Measurements from ENCODE around the gene FANCG.
A peak's percentile ranks its signal among the peaks of the same experiment; 100 is the strongest.

FANCG gene

GRCh38 chr9:35071814-35072460 is 7.8 kb downstream of the FANCG start:
- H3K4me3 ChIP-seq, result peak overlapping the region; percentile 80 to 98 (median 91)
- peak overlapping the region; percentile 94 to 100 (median 99) for H3K27ac ChIP-seq

DNA sequence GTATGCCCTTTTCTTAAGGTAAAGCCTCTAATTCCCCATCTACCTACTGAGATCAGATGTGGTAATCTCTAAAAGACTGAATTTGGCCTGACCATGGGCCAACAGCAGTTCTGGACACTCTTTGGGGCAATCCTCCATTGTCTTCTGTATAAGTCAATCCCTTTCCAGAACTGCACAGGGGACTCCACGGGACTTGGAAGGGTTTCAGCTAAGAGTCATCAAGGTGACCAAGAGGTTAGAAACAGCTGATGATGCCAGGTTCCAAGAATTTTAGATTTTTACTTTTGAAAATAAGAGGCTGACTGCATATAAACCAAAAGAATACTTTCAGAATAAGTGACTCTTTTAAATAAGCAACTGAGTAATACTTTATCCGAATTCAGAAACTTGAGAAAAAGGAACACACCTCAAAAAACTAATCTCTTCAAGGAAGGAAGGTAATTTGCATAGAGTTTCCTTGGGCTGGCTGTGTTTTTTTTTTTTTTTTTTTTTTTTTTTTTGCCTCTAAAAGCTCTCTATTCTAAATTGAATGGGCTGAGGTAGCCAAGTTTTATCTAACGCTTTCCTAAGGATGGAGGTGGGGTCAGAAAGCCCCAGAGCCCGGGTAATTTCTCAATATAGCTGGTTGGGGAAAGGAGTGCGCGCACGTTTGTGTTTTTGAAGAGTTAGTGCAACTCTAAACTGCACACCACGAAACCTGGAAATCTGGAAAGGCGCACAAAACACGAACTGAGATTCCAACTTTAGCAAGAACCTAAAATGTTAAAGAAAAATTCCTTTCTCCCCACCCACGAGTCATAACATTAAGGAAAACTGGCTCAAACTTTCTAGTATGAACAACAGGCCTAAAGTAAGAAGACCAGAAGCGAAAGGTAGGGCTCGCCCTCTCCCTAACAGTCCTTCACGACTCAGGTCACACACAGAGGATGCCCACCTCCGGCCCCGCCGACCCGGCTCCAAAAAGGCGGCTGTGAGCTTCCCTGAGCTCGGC is 8.6 kb downstream of the FANCG start:
- Histone ChIP-seq H3K4me3 (peak overlapping the region; percentile 80 to 98 (median 91)), H3K27ac (peak overlapping the region; percentile 94 to 100 (median 99))

DNA sequence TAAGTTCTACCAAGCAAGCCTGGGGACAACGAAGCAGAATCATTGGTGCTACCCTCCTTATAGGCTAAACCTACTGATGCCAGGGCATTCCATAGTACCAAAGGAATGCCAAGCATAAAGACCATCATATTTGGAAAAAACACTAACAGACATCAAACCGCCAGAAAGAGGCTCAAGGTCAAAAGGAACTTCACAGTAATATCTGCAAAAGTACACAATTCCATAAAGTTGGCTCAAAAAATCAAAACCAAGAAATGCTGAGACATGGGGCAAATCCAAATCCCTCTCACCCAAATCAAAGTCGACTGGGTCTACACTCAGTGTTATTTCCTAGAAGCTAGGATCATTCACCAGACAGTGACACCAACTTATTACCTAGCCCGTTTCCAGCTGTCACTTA is 10.7 kb downstream of the FANCG start:
- Histone ChIP-seq H3K27ac (peak overlapping the region in 1 of 21 experiments; percentile 2), H3K4me3 (no peak overlapping the region)

GRCh38 chr9:35067056-35067455 is 12.7 kb downstream of the FANCG start:
- H3K4me3 ChIP-seq, result no peak overlapping the region
- no peak overlapping the region for H3K27ac ChIP-seq

DNA sequence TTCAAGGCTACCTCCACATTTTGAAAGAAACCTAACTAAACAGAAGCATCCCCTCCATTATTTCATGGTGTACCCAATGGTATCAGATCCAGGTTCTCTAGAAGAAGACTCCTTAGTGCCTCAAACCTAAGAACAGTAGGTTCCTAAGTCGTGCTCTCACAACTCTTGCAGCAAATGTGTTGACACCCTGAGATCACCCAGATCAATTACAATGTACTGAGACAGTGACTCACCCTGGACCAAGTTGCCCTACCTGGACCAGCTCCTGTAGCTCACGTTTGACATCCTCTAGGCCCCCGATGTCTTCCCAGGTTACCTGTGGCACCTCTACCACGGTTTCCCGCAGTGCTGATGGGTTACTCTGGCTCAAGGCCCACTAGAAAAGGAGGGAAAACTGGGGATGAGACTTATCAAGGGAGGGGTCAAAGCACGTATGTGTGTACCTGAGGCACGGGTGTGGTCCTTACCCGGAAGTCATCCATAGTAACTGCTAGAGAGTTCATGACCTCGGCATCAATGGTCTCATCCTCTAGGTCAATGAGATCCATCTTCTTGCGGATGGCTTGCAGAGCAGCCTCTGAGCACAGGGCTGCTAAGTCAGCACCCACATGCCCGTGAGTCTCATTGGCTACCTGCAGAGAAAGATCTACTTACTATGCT is 19.1 kb downstream of the FANCG start:
- no peak overlapping the region for H3K27ac ChIP-seq
- H3K4me3 ChIP-seq, result no peak overlapping the region

- no peak overlapping the region for H3K4me3 ChIP-seq
- H3K27ac ChIP-seq, result no peak overlapping the region
These were observed 20.3 kb downstream of the FANCG start for GRCh38 chr9:35059438-35059837.

- H3K4me3 ChIP-seq, result no peak overlapping the region
- H3K27ac ChIP-seq, result no peak overlapping the region
These were observed 22.5 kb downstream of the FANCG start for GRCh38 chr9:35057271-35057620.

- Histone ChIP-seq H3K27ac (no peak overlapping the region), H3K4me3 (no peak overlapping the region)
These were observed 23.0 kb downstream of the FANCG start for GRCh38 chr9:35056571-35057270.

DNA sequence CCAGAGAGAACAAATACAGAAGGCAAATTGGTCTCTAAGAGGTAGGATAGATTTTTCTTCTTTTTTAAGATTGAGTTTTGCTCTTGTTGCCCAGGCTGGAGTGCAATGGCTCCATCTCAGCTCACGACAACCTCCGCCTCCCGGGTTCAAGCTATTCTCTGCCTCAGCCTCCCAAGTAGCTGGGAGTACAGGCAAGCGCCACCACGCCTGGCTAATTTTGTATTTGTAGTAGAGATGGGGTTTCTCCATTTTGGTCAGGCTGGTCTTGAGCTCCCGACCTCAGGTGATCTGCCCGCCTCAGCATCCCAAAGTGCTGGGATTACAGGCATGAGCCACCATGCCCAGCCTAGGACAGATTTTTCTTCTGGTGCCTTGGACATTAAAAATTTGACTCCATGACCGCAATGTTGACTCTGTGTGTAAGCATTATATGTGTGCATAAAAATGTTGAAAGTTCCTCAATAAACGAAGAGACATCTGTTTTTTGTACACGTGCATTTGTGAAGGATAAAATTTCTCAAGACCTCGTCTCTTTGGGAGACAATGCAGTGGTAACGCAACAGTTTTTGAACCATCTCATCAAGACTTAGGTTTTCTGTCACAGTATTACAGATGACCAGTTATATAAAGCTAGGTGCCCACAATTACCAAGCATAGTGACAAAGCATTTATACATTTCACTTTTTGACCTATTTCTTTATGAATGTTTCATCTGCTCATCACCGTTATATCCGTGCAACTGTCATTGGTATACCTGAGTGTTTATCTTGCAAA is 24.7 kb downstream of the FANCG start:
- Histone ChIP-seq H3K4me3 (no peak overlapping the region), H3K27ac (no peak overlapping the region)

GRCh38 chr9:35054185-35054835 is 25.4 kb downstream of the FANCG start:
- Histone ChIP-seq H3K27ac (no peak overlapping the region), H3K4me3 (no peak overlapping the region)

- Histone ChIP-seq H3K4me3 (no peak overlapping the region), H3K27ac (no peak overlapping the region)
These were observed 28.4 kb downstream of the FANCG start for GRCh38 chr9:35051069-35051967.

- Histone ChIP-seq H3K4me3 (no peak overlapping the region), H3K27ac (no peak overlapping the region)
These were observed 31.2 kb downstream of the FANCG start for GRCh38 chr9:35048511-35048910.

DNA sequence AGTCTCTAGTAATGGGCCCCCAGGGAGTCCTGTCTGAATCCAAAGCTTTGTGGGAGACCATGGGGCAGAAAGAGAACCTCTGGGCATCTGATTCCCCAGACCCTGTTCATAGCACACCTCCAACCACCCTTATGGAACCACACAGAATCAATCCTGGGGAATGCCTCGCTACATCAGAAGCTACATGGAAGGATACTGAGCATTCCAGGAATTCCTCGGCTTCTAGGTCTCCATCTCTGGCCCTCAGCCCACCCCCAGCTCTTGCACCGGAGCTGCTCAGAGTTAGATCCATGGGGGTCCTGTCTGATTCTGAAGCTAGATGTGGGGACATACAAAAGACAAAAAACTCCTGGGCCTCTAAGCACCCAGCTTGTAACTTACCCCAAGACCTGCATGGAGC is 35.7 kb downstream of the FANCG start:
- Histone ChIP-seq H3K4me3 (no peak overlapping the region), H3K27ac (no peak overlapping the region)

DNA sequence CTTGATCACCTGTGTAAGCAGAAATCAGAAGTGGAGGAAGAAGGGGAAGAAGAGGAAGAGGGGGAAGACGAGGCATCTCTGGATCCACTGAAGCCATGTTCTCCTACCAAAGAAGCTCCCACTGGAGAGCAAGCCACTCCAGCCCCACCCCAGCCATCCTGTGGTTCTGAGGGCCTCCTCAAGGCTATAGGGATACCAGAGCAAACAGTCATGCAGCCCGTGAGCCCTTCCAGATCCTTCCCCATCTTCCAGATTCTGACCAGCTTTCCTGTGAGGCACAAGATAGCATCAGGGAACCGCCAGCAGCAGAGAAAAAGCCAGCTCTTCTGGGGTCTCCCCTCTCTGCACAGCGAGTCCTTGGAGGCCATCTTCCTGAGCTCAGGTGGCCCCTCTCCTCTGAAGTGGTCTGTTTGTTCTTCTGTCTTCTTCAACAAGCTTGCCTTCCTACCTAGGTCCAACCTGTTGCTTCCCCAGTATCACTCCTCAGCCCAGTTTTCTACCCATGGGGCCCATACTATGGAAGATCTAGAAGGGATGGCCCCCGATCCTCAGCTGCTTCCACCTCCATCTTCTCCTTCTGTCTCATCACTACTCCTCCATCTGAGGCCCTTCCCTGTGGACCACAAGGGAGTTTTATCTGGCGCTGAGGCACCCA is 36.7 kb downstream of the FANCG start:
- Histone ChIP-seq H3K27ac (no peak overlapping the region), H3K4me3 (no peak overlapping the region)

- H3K27ac ChIP-seq, result no peak overlapping the region
- H3K4me3 ChIP-seq, result no peak overlapping the region
These were observed 37.6 kb downstream of the FANCG start for GRCh38 chr9:35042081-35042604.

- Histone ChIP-seq H3K27ac (peak overlapping the region in 5 of 21 experiments; percentile 13 to 49 (median 23)), H3K4me3 (peak overlapping the region in 4 of 7 experiments; percentile 4 to 16 (median 10))
These were observed 43.7 kb downstream of the FANCG start for GRCh38 chr9:35035851-35036701.
